ENCODE measurements around the gene NYAP2. TPM values are rescaled to one million over a fixed set of nuclear protein-coding genes. Genes with fewer than 3 reads are reported as not detected.

NYAP2 gene
- total RNA-seq, 1 donor from 2014 or later: not detected

DNA sequence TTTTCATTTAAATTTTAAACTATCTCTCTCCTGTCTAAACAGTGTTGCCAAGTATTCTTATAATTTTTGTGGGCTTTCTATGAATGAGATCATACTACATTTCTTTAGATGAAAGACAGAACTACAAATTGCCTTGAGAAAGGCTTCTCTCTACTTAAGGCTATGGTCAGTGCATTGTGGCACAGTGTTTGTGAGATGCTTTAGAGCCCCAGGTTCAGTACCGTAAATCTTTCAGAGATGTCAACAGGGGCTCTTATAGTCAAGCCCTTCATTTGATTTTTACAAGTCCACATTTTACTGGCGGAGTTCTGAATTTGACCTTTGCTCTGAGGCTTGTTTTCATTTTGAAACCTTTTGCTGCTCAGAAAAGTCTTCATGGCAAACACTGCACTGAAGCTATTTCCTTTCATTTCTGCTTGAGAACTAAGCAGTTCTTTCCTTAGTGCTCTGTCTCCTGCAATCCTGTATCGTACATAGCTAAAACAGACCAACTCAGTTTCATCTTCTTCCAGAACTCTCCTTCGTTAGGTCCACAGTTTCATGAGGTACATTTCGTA is 175.2 kb downstream of the NYAP2 start:
- Histone ChIP-seq H3K36me3 (no peaks in the 10 kb centered on the region), H3K27me3 (ENCODE audit: low read depth) (no peaks in the 10 kb centered on the region), H3K4me1 (no peaks in the 10 kb centered on the region), H3K9me3 (replicated peaks) (peaks cover 12% of the 10 kb centered on the region), H3K4me3 (no peak overlapping the region), H3K27ac (replicated peaks) (no peak overlapping the region)
- intact Hi-C loops (cut with micrococcal nuclease): no loop called here
- TF ChIP-seq, protein P1, sequence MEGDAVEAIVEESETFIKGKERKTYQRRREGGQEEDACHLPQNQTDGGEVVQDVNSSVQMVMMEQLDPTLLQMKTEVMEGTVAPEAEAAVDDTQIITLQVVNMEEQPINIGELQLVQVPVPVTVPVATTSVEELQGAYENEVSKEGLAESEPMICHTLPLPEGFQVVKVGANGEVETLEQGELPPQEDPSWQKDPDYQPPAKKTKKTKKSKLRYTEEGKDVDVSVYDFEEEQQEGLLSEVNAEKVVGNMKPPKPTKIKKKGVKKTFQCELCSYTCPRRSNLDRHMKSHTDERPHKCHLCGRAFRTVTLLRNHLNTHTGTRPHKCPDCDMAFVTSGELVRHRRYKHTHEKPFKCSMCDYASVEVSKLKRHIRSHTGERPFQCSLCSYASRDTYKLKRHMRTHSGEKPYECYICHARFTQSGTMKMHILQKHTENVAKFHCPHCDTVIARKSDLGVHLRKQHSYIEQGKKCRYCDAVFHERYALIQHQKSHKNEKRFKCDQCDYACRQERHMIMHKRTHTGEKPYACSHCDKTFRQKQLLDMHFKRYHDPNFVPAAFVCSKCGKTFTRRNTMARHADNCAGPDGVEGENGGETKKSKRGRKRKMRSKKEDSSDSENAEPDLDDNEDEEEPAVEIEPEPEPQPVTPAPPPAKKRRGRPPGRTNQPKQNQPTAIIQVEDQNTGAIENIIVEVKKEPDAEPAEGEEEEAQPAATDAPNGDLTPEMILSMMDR (IDR thresholded peaks at IDR 0.05; ENCODE audit: borderline replicate concordance): no peak
- no peak for DNase-seq

DNA sequence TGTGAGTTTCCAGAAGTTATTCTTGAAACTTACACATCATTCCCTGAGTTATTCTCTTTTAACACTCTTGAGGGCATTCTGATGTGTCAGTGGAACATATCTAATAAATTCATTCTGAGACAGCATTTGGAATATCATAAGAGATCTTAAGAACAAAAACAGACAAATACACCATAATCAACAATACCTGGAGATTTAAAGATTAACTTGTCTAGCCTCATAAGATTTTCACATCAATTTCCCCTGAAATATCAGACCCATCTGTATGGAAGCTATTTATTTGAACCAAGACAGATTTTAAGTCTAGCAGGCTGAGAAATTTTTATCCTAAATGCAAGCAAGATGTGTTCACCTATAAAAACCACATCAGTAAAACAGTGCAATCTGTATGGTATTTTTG is 181.6 kb downstream of the NYAP2 start:
- no peaks in the 10 kb centered on the region for H3K9me3 ChIP-seq (replicated peaks)
- H3K27ac ChIP-seq (replicated peaks): no peak overlapping the region
- intact Hi-C loops (cut with micrococcal nuclease): no loop called here
- no peaks in the 10 kb centered on the region for H3K4me1 ChIP-seq
- TF ChIP-seq, protein P1 (IDR thresholded peaks at IDR 0.05; ENCODE audit: borderline replicate concordance): no peak
- H3K27me3 ChIP-seq (ENCODE audit: low read depth): no peaks in the 10 kb centered on the region
- no peak overlapping the region for H3K4me3 ChIP-seq
- DNase-seq: no peak
- no peaks in the 10 kb centered on the region for H3K36me3 ChIP-seq

DNA sequence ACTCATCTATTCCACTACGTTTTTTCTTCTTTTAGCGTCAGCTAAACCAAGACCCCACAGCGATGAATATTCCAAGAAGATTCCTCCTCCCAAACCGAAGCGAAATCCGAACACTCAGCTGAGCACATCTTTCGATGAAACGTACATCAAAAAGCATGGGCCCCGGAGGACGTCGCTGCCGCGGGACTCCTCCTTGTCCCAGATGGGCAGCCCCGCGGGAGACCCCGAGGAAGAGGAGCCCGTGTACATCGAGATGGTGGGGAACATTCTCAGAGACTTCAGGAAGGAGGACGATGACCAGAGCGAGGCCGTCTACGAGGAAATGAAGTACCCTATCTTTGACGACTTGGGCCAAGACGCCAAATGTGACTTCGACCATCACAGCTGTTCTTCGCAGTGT is 182.4 kb downstream of the NYAP2 start:
- intact Hi-C loops (cut with micrococcal nuclease): no loop called here
- Histone ChIP-seq H3K27me3 (ENCODE audit: low read depth) (no peaks in the 10 kb centered on the region), H3K4me3 (no peak overlapping the region), H3K27ac (replicated peaks) (no peak overlapping the region), H3K9me3 (replicated peaks) (no peaks in the 10 kb centered on the region), H3K36me3 (no peaks in the 10 kb centered on the region), H3K4me1 (no peaks in the 10 kb centered on the region)
- TF ChIP-seq, protein P1 (IDR thresholded peaks at IDR 0.05; ENCODE audit: borderline replicate concordance): no peak
- no peak for DNase-seq

DNA sequence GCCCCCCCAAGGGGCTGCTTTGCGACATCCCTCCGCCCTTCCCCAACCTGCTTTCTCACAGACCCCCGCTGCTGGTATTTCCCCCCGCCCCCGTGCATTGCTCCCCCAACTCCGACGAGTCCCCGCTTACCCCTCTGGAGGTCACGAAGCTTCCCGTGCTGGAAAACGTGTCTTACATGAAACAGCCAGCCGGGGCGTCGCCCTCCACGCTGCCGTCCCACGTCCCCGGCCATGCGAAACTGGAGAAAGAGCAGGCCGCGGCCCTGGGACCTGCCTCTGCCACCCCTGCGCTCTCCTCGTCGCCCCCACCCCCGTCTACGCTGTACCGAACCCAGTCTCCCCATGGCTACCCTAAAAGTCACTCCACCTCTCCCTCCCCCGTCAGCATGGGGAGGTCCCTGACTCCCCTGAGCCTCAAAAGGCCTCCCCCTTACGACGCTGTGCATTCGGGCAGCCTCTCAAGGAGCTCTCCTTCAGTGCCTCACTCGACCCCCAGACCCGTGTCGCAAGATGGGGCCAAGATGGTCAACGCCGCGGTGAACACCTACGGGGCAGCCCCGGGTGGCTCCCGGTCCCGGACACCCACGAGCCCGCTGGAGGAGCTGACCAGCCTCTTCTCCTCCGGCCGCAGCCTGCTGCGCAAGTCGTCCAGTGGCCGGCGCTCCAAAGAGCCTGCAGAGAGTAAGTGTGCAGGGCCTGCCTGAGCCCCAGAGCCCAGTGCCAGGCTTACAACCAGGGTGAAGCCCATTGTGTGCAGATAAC is 183.0 kb downstream of the NYAP2 start:
- no peak overlapping the region for H3K4me3 ChIP-seq
- no peaks in the 10 kb centered on the region for H3K9me3 ChIP-seq (replicated peaks)
- H3K36me3 ChIP-seq: no peaks in the 10 kb centered on the region
- TF ChIP-seq, protein P1 (IDR thresholded peaks at IDR 0.05; ENCODE audit: borderline replicate concordance): no peak
- DNase-seq: no peak
- intact Hi-C loops (cut with micrococcal nuclease): no loop called here
- no peak overlapping the region for H3K27ac ChIP-seq (replicated peaks)
- no peaks in the 10 kb centered on the region for H3K27me3 ChIP-seq (ENCODE audit: low read depth)
- no peaks in the 10 kb centered on the region for H3K4me1 ChIP-seq

DNA sequence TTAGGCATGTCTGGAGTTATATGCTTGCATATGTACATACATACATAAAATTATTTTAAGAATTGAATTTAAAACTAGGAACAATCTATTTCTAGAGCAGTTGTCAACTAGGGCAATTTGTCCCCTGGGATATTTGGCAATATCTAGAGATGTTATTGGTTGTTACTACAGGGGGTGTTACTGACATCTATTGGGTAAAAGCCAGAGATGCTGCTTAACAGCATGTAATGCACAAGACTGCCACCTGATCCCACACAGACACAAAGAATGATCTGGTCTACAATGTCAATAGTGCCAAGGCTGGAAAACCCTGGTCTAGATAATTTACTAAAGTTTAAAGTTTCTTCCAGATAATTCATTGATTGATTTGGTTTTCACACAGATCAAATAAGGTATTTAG is 185.3 kb downstream of the NYAP2 start:
- DNase-seq: no peak
- TF ChIP-seq, protein P1 (IDR thresholded peaks at IDR 0.05; ENCODE audit: borderline replicate concordance): no peak
- no peak overlapping the region for H3K4me3 ChIP-seq
- H3K4me1 ChIP-seq: no peaks in the 10 kb centered on the region
- H3K9me3 ChIP-seq (replicated peaks): no peaks in the 10 kb centered on the region
- intact Hi-C loops (cut with micrococcal nuclease): no loop called here
- H3K27ac ChIP-seq (replicated peaks): no peak overlapping the region
- H3K36me3 ChIP-seq: no peaks in the 10 kb centered on the region
- no peaks in the 10 kb centered on the region for H3K27me3 ChIP-seq (ENCODE audit: low read depth)
